ENCODE measurements around the gene LGSN. TPM values are rescaled to one million over a fixed set of nuclear protein-coding genes. Genes with fewer than 3 reads are reported as not detected.

Gene LGSN
- total and polyA plus RNA-seq, 2 of the 13 experiments (the other 11 are each of a cell fraction or from before 2014, with no cell fraction given), result 0.13 to 0.63 TPM

GRCh38 chr6:63348836-63349235 lies 29.1 kb upstream of the LGSN start:
- Histone ChIP-seq H2AFZ (ENCODE audit: low read length) (no peak overlapping the region), H3K9me3 (ENCODE audit: low read length) (no peaks in the 10 kb centered on the region), H3K4me3 (replicated peaks in 1 of 3; ENCODE audit: insufficient read depth in 1 of 3, low read depth in 2 of 3, low read length in 3 of 3) (no peak overlapping the region), H3K27me3 (ENCODE audit: control insufficient read depth in 1 of 2, insufficient read depth in 2 of 2, low read length in 2 of 2) (no peaks in the 10 kb centered on the region), H3K4me1 (ENCODE audit: insufficient read depth, low read length) (peaks cover 50% of the 10 kb centered on the region), H3K4me2 (ENCODE audit: low read depth, low read length) (no peak overlapping the region), H3K79me2 (ENCODE audit: insufficient read depth, low read length) (no peaks in the 10 kb centered on the region), H3K9ac (ENCODE audit: insufficient read depth, low read depth, low read length) (no peak overlapping the region), H4K20me1 (ENCODE audit: insufficient read depth, low read length) (no peaks in the 10 kb centered on the region), H3K36me3 (replicated peaks in 1 of 2; ENCODE audit: control insufficient read depth in 1 of 2, insufficient read depth in 2 of 2, low read length in 2 of 2) (no peaks in the 10 kb centered on the region), H3K27ac (ENCODE audit: extremely low read length, insufficient read depth, low read length) (no peak overlapping the region)
- ChIA-PET POLR2A (no interaction called here), CTCF (ENCODE audit: low intra/inter-chr PET ratio, low total read pairs) (no interaction called here)
- no TSS peak for BruUV-seq (replicated peaks)
- in situ Hi-C loops (cut with HindIII; ENCODE audit: extremely low pct_ligation_motif_present, low pct_unique_long_range_greater_than_20kb), result loop anchor here (10.0 kb wide), 1 partner anchor 446 kb away; no protein-coding TSS in a partner anchor
- TF ChIP-seq ZNF841 (CRISPR knock-in tag; IDR thresholded peaks at IDR 0.05; ENCODE audit: borderline replicate concordance) (no peak), PRDM15 (CRISPR knock-in tag; IDR thresholded peaks at IDR 0.05) (no peak)
- FAIRE-seq (no peak), ATAC-seq (no peak), DNase-seq (ENCODE audit: low spot score) (no peak)
- intact Hi-C loops (cut with micrococcal nuclease; ENCODE audit: unreplicated experiment), result no loop called here
- WGBS (ENCODE audit: low lambda C conversion rate), result 85% methylated on average over 3 of the region's 3 CpGs

- no peaks in the 10 kb centered on the region for H4K20me1 ChIP-seq (ENCODE audit: insufficient read depth, low read length)
- no peak overlapping the region for H3K9ac ChIP-seq (ENCODE audit: insufficient read depth, low read depth, low read length)
- H3K9me3 ChIP-seq (ENCODE audit: low read length), result no peaks in the 10 kb centered on the region
- DNase-seq (ENCODE audit: low spot score) (peak; percentile 48), ATAC-seq (no peak), FAIRE-seq (peak; percentile 37)
- H3K27me3 ChIP-seq (ENCODE audit: control insufficient read depth in 1 of 2, insufficient read depth in 2 of 2, low read length in 2 of 2), result no peaks in the 10 kb centered on the region
- H3K27ac ChIP-seq (ENCODE audit: extremely low read length, insufficient read depth, low read length), result no peak overlapping the region
- peaks cover 38% of the 10 kb centered on the region for H3K4me1 ChIP-seq (ENCODE audit: insufficient read depth, low read length)
- intact Hi-C loops (cut with micrococcal nuclease; ENCODE audit: unreplicated experiment), result no loop called here
- H2AFZ ChIP-seq (ENCODE audit: low read length), result no peak overlapping the region
- CTCF ChIA-PET (ENCODE audit: low intra/inter-chr PET ratio, low total read pairs), result no interaction called here
- H3K36me3 ChIP-seq (replicated peaks in 1 of 2; ENCODE audit: control insufficient read depth in 1 of 2, insufficient read depth in 2 of 2, low read length in 2 of 2), result no peaks in the 10 kb centered on the region
- no TSS peak for BruUV-seq (replicated peaks)
- WGBS (ENCODE audit: low lambda C conversion rate), result 38% methylated on average over 2 of the region's 2 CpGs
- POLR2A ChIA-PET, result interaction anchor here (0.8 to 1.4 kb wide), 2 partner anchors 251 to 288 kb away, joined by 3 to 4 read pairs; partner anchors contain the start of gene PHF3
- peak; percentile 9; the same call in 1 of the 2 replicates for TF ChIP-seq ATF1 (CRISPR knock-in tag; IDR thresholded peaks at IDR 0.05)
- TF ChIP-seq ZMYM4 (CRISPR knock-in tag; IDR thresholded peaks at IDR 0.05), result no peak
- no peak for TF ChIP-seq PHF5A (CRISPR knock-in tag; IDR thresholded peaks at IDR 0.05; ENCODE audit: low read depth, unreplicated experiment)
- no peak for TF ChIP-seq JUNB (CRISPR knock-in tag; IDR thresholded peaks at IDR 0.05; ENCODE audit: borderline replicate concordance)
- 0 out of 2 replicates have a peak, but pooled peaks have one; percentile 33 for TF ChIP-seq DNMT3B (CRISPR knock-in tag; conservative IDR thresholded peaks at IDR 0.05)
- TF ChIP-seq MAFK (conservative IDR thresholded peaks at IDR 0.05 in 1 of 2, IDR thresholded peaks at IDR 0.05 in 1 of 2; ENCODE audit: low read length in 2 of 2), result 0 out of 4 replicates have a peak, but pooled peaks of 1 of the 2 experiments have one; percentile 6
- no peak for TF ChIP-seq BHLHE40 (IDR thresholded peaks at IDR 0.05; ENCODE audit: low read length)
- no peak for TF ChIP-seq NAIF1 (CRISPR knock-in tag; IDR thresholded peaks at IDR 0.05; ENCODE audit: borderline replicate concordance)
- TF ChIP-seq EP300 (IDR thresholded peaks at IDR 0.05; ENCODE audit: low read depth in 2 of 2, low read length in 2 of 2), result peak in 1 of 2 experiments; percentile 41; a peak in 1 of 4 replicates
- no peak for TF ChIP-seq EP300 (CRISPR knock-in tag; IDR thresholded peaks at IDR 0.05; ENCODE audit: borderline replicate concordance)
- no peak overlapping the region for H3K4me3 ChIP-seq (replicated peaks in 1 of 3; ENCODE audit: insufficient read depth in 1 of 3, low read depth in 2 of 3, low read length in 3 of 3)
- in situ Hi-C loops (cut with HindIII; ENCODE audit: extremely low pct_ligation_motif_present, low pct_unique_long_range_greater_than_20kb), result loop anchor here (10.0 kb wide), 1 partner anchor 447 kb away; no protein-coding TSS in a partner anchor
- H3K4me2 ChIP-seq (ENCODE audit: low read depth, low read length), result no peak overlapping the region
- H3K79me2 ChIP-seq (ENCODE audit: insufficient read depth, low read length), result no peaks in the 10 kb centered on the region
These were observed 27.8 kb upstream of the LGSN start for GRCh38 chr6:63347599-63347998.

Data from HepG2 (cell line).